B cell (primary cell): Measurements from ENCODE around the gene ANKRD2. TPM values are rescaled to one million over a fixed set of nuclear protein-coding genes. Genes with fewer than 3 reads are reported as not detected.

ENCODE experiments used
- ATAC-seq: fragments of 200-7000 bp; cut with Tn5 transposase; one replicate; pipeline ENCODE4 v1.10.0; 2021; ENCODE audit warnings: low read depth, mild to moderate bottlenecking, moderate number of reproducible peaks, moderate library complexity
- CTCF ChIA-PET: fragments of 350-600 bp; sonication (Branson Sonifier 250); formaldehyde crosslinking; loops from one replicate; lab custom pipeline; 2021; ENCODE audit warnings: antibody characterized with exemption, inconsistent platforms; lab: Charles Lee
- POLR2A ChIA-PET: fragments of 350-600 bp; sonication (Branson Sonifier 250); formaldehyde crosslinking; loops from one replicate; lab custom pipeline; 2021; ENCODE audit warnings: antibody characterized with exemption; lab: Charles Lee
- DNase-seq: peaks from one replicate; pipeline ENCODE4 v3.0.0; 2013
- H2AFZ ChIP-seq: 2 replicates; pipeline ENCODE4 v1.6.1; 2012; ENCODE audit warnings: mild to moderate bottlenecking, low read depth, low read length; ENCODE audit not compliant: insufficient read depth, poor library complexity, severe bottlenecking
- H3K27ac ChIP-seq, 2 donors: 1 replicate in 1 of 2; 2 replicates in 1 of 2; pipeline ENCODE4 v1.5.1; 2012 to 2013; ENCODE audit warnings: low read length in 2 of 2, mild to moderate bottlenecking in 2 of 2, moderate library complexity in 1 of 2
- H3K27me3 ChIP-seq, 4 experiments: fragments of 200-600 bp in 1 of 4; sonication (generic) in 1 of 4; replicated peaks in 1 of 4; 1 replicate in 2 of 4; 2 replicates in 2 of 4; pipeline versions ENCODE4 v1.6.1 to v1.7.0; 2013 to 2016; ENCODE audit warnings: low read length in 3 of 4, mild to moderate bottlenecking in 2 of 4, mixed read lengths in 1 of 4, moderate library complexity in 1 of 4; ENCODE audit not compliant: insufficient read depth in 4 of 4, control insufficient read depth in 3 of 4; ENCODE audit errors: control extremely low read depth in 1 of 4
- H3K36me3 ChIP-seq, 2 experiments: replicated peaks in 1 of 2; 1 replicate in 1 of 2; 2 replicates in 1 of 2; pipeline versions ENCODE4 v1.6.1 to v1.7.1; 2013; ENCODE audit warnings: low read length in 1 of 2; ENCODE audit not compliant: insufficient read depth in 2 of 2, control insufficient read depth in 1 of 2; ENCODE audit errors: control extremely low read depth in 1 of 2, extremely low read depth in 1 of 2
- H3K4me1 ChIP-seq, 2 donors: fragments of 200-600 bp in 1 of 2; sonication (generic) in 1 of 2; 1 replicate in 1 of 2; 2 replicates in 1 of 2; pipeline versions ENCODE4 v1.5.1 to v1.6.1; 2013 to 2017; ENCODE audit warnings: low read length in 2 of 2; ENCODE audit not compliant: control insufficient read depth in 2 of 2, insufficient read depth in 2 of 2
- H3K4me2 ChIP-seq: replicated peaks from 2 replicates; pipeline ENCODE3; 2012; ENCODE audit warnings: mild to moderate bottlenecking, low read depth, low read length; ENCODE audit not compliant: poor library complexity, severe bottlenecking
- H3K4me3 ChIP-seq, 5 experiments: fragments of 200-600 bp in 1 of 5; sonication (generic) in 1 of 5; 1 replicate in 3 of 5; 2 replicates in 2 of 5; pipeline versions ENCODE4 v1.5.1 to v1.7.0; 2011 to 2016; ENCODE audit warnings: low read length in 4 of 5, mild to moderate bottlenecking in 4 of 5, low read depth in 2 of 5, control low read depth in 1 of 5, moderate library complexity in 1 of 5; ENCODE audit not compliant: insufficient read depth in 1 of 5; ENCODE audit errors: control extremely low read depth in 1 of 5, extremely low read depth in 1 of 5
- H3K79me2 ChIP-seq: fragments of 200-600 bp; sonication (generic); one replicate; pipeline ENCODE4 v1.6.0; 2016; ENCODE audit warnings: low read length; ENCODE audit not compliant: control insufficient read depth, insufficient read depth
- H3K9ac ChIP-seq: fragments of 200-600 bp; sonication (generic); 2 replicates; pipeline ENCODE4 v1.6.1; 2017; ENCODE audit warnings: mild to moderate bottlenecking, low read length, moderate library complexity
- H3K9me3 ChIP-seq, 3 donors: one replicate each; pipeline versions ENCODE4 v1.6.1 to v1.7.1; 2013; ENCODE audit warnings: low read length in 2 of 3; ENCODE audit not compliant: control insufficient read depth in 2 of 3, insufficient read depth in 1 of 3; ENCODE audit errors: control extremely low read depth in 1 of 3
- H4K20me1 ChIP-seq: 2 replicates; pipeline ENCODE4 v1.6.0; 2012; ENCODE audit warnings: mild to moderate bottlenecking, low read length; ENCODE audit not compliant: insufficient read depth, control insufficient read depth, poor library complexity, severe bottlenecking
- H3K27ac Mint-ChIP-seq: one replicate; pipeline ENCODE4 v1.8.0; 2021; ENCODE audit warnings: mixed read lengths
- H3K27me3 Mint-ChIP-seq: one replicate; pipeline ENCODE4 v1.8.0; 2021; ENCODE audit warnings: mixed read lengths
- H3K4me1 Mint-ChIP-seq: one replicate; pipeline ENCODE4 v1.8.0; 2021; ENCODE audit warnings: mixed read lengths
- H3K4me3 Mint-ChIP-seq: one replicate; pipeline ENCODE4 v1.8.0; 2021; ENCODE audit warnings: mixed read lengths
- H3K9me3 Mint-ChIP-seq: one replicate; pipeline ENCODE4 v1.8.0; 2022; ENCODE audit warnings: mixed read lengths; ENCODE audit not compliant: insufficient read depth
- EZH2 ChIP-seq: IDR thresholded peaks from 2 replicates; pipeline ENCODE4 v1.6.1; 2012; ENCODE audit warnings: borderline replicate concordance, low read depth, mild to moderate bottlenecking, moderate library complexity, low read length; ENCODE audit not compliant: insufficient read depth, poor library complexity, severe bottlenecking
- WGBS: methylation state at CpG from one replicate; pipeline ENCODE4 v1.1.5; 2013; ENCODE audit warnings: missing lambda C conversion rate; ENCODE audit not compliant: insufficient coverage; 5-methylcytosine and 5-hydroxymethylcytosine counted together
- intact Hi-C: fragments of 100-400 bp; cut with micrococcal nuclease; formaldehyde crosslinking; loops from one replicate; pipeline ENCODE4 v1.10.0; 2022
- polyA plus RNA-seq: library from polyadenylated mRNA; depleted of rRNA; stranded (reverse); fragments of >200 nt; gene quantifications from 2 replicates; pipeline ENCODE4 v1.2.3, GENCODE V29; 2012
- total RNA-seq, 2 donors: library from RNA; stranded (reverse); fragments of 120-200 nt in 1 of 2; gene quantifications; 1 replicate in 1 of 2; 2 replicates in 1 of 2; pipeline versions ENCODE4 v1.2.3 to v1.2.4, GENCODE V29; 2013 to 2022
- TF ChIP-seq, protein P1 (sequence below): fragments of 200-600 bp; IDR thresholded peaks from one replicate; pipeline ENCODE4 v1.8.0; 2022; ENCODE audit warnings: antibody characterized with exemption, mild to moderate bottlenecking

Gene ANKRD2
- total and polyA plus RNA-seq, 2 donors (not counting 1 experiment from before 2014, with no cell fraction given), result not detected

DNA sequence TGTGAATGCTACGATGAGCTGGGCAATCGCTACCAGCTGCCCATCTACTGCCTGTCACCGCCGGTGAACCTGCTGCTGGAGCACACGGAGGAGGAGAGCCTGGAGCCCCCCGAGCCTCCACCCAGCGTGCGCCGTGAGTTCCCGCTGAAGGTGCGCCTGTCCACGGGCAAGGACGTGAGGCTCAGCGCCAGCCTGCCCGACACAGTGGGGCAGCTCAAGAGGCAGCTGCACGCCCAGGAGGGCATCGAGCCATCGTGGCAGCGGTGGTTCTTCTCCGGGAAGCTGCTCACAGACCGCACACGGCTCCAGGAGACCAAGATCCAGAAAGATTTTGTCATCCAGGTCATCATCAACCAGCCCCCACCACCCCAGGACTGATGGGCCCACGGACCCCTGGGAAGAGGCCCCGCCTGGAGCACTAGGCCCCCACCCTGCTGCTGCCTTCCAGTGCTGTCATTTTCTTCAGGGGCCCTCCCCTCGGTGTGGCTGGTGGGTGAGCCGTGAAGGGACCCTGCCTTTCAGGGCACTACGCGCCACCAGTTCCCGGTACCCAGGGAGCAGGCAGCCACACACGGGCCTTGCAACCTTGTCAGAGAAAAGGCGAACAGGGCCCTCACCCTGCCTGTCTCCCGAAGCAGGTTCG lies 2.3 kb upstream of the ANKRD2 start:
- POLR2A ChIA-PET, result no interaction called here
- no peaks in the 10 kb centered on the region for H3K9me3 ChIP-seq
- DNase-seq (no peak), ATAC-seq (no peak)
- H3K79me2 ChIP-seq, result no peaks in the 10 kb centered on the region
- H3K4me1 Mint-ChIP-seq, result no peaks in the 10 kb centered on the region
- H3K4me3 ChIP-seq, result no peak overlapping the region
- no peaks in the 10 kb centered on the region for H3K4me1 ChIP-seq
- 95% methylated on average over 31 of the region's 33 CpGs for WGBS
- no peak overlapping the region for H3K4me3 Mint-ChIP-seq
- no peak overlapping the region for H3K4me2 ChIP-seq
- H3K9ac ChIP-seq, result no peak overlapping the region
- H3K9me3 Mint-ChIP-seq, result no peaks in the 10 kb centered on the region
- TF ChIP-seq, protein P1, sequence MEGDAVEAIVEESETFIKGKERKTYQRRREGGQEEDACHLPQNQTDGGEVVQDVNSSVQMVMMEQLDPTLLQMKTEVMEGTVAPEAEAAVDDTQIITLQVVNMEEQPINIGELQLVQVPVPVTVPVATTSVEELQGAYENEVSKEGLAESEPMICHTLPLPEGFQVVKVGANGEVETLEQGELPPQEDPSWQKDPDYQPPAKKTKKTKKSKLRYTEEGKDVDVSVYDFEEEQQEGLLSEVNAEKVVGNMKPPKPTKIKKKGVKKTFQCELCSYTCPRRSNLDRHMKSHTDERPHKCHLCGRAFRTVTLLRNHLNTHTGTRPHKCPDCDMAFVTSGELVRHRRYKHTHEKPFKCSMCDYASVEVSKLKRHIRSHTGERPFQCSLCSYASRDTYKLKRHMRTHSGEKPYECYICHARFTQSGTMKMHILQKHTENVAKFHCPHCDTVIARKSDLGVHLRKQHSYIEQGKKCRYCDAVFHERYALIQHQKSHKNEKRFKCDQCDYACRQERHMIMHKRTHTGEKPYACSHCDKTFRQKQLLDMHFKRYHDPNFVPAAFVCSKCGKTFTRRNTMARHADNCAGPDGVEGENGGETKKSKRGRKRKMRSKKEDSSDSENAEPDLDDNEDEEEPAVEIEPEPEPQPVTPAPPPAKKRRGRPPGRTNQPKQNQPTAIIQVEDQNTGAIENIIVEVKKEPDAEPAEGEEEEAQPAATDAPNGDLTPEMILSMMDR, result no peak
- TF ChIP-seq EZH2, result no peak
- no peak overlapping the region for H3K27ac Mint-ChIP-seq
- intact Hi-C loops, result no loop called here
- H4K20me1 ChIP-seq, result no peaks in the 10 kb centered on the region
- H3K27me3 ChIP-seq, result no peaks in the 10 kb centered on the region
- no peaks in the 10 kb centered on the region for H3K27me3 Mint-ChIP-seq
- H3K27ac ChIP-seq, result no peak overlapping the region
- H3K36me3 ChIP-seq, result no peaks in the 10 kb centered on the region
- CTCF ChIA-PET, result interaction anchor here (1.1 kb wide), 1 partner anchor 116 kb away, joined by 3 read pairs; the partner anchor contains the start of gene AVPI1
- no peak overlapping the region for H2AFZ ChIP-seq

- H3K36me3 ChIP-seq, result no peaks in the 10 kb centered on the region
- H3K9ac ChIP-seq, result no peak overlapping the region
- no peak overlapping the region for H2AFZ ChIP-seq
- no peaks in the 10 kb centered on the region for H4K20me1 ChIP-seq
- CTCF ChIA-PET, result interaction anchor here (0.9 to 2.3 kb wide), 7 partner anchors 10 to 160 kb away, joined by 3 to 13 read pairs (median 4); partner anchors contain the start of gene AVPI1
- POLR2A ChIA-PET, result no interaction called here
- H3K4me1 ChIP-seq, result no peaks in the 10 kb centered on the region
- H3K27me3 ChIP-seq, result no peaks in the 10 kb centered on the region
- no peak overlapping the region for H3K4me2 ChIP-seq
- H3K4me3 ChIP-seq, result no peak overlapping the region
- H3K27ac ChIP-seq, result no peak overlapping the region
- Mint-ChIP-seq H3K4me3 (no peak overlapping the region), H3K4me1 (no peaks in the 10 kb centered on the region), H3K27me3 (no peaks in the 10 kb centered on the region), H3K27ac (no peak overlapping the region), H3K9me3 (no peaks in the 10 kb centered on the region)
- DNase-seq (no peak), ATAC-seq (no peak)
- H3K9me3 ChIP-seq, result no peaks in the 10 kb centered on the region
- WGBS, result 94% methylated on average over 4 of the region's 5 CpGs
- TF ChIP-seq, protein P1, result no peak
- no peak for TF ChIP-seq EZH2
- no peaks in the 10 kb centered on the region for H3K79me2 ChIP-seq
- intact Hi-C loops, result no loop called here
These were observed 1.6 kb upstream of the ANKRD2 start for GRCh38 chr10:97570789-97571471.
